Gastroesophageal sphincter (tissue), 4 donors: Measurements from ENCODE around the gene LMOD3. TPM values are rescaled to one million over a fixed set of nuclear protein-coding genes. Genes with fewer than 3 reads are reported as not detected.

Experiments used
- ATAC-seq: fragments of 150-250 bp; one replicate; pipeline ENCODE4 v1.9.1; 2016; ENCODE audit warnings: mild to moderate bottlenecking, moderate library complexity
- H3K27ac ChIP-seq, 4 donors: fragments of 200-600 bp; sonication (generic) in 3 of 4; 1 replicate in 3 of 4; 2 replicates in 1 of 4; pipeline ENCODE4 v1.5.1; 2016 to 2019
- H3K27me3 ChIP-seq: fragments of 200-600 bp; sonication (generic); one replicate; pipeline ENCODE4 v1.5.1; 2019
- H3K36me3 ChIP-seq, 2 donors: fragments of 200-600 bp; sonication (generic); one replicate each; pipeline ENCODE4 v1.5.1; 2019; ENCODE audit warnings: control low read depth in 1 of 2
- H3K4me1 ChIP-seq, 3 donors: fragments of 200-600 bp; sonication (generic); 1 replicate in 2 of 3; 2 replicates in 1 of 3; pipeline ENCODE4 v1.5.1; 2016 to 2019; ENCODE audit warnings: control low read depth in 2 of 3
- H3K4me3 ChIP-seq, 2 donors: fragments of 200-600 bp; sonication (generic); one replicate each; pipeline ENCODE4 v1.5.1; 2019; ENCODE audit warnings: mild to moderate bottlenecking in 1 of 2, moderate library complexity in 1 of 2
- H3K9me3 ChIP-seq, 3 donors: fragments of 200-600 bp; sonication (generic); one replicate each; pipeline ENCODE4 v1.5.1; 2017 to 2019; ENCODE audit warnings: control low read depth in 2 of 3
- EP300 ChIP-seq: sonication (generic); formaldehyde crosslinking; IDR thresholded peaks from one replicate; pipeline ENCODE4 v1.6.1; 2017; ENCODE audit warnings: antibody characterized with exemption, mild to moderate bottlenecking
- POLR2A ChIP-seq, 2 donors: fragments of 450-650 bp; IDR thresholded peaks; one replicate each; pipeline ENCODE4 v1.6.1; 2017; ENCODE audit warnings: antibody characterized with exemption in 2 of 2, mild to moderate bottlenecking in 2 of 2, moderate library complexity in 1 of 2
- POLR2AphosphoS5 ChIP-seq: sonication (generic); formaldehyde crosslinking; IDR thresholded peaks from one replicate; pipeline ENCODE4 v1.6.1; 2017; ENCODE audit warnings: antibody characterized with exemption
- WGBS, 2 donors: methylation state at CpG; one replicate each; pipeline ENCODE4 v1.1.5; 2018; ENCODE audit warnings: low coverage in 1 of 2; 5-methylcytosine and 5-hydroxymethylcytosine counted together
- total RNA-seq, 4 donors: library from RNA; depleted of rRNA; stranded (reverse); fragments of >200 nt; gene quantifications; one replicate each; pipeline ENCODE4 v1.1.0, GENCODE V29; 2016
- TF ChIP-seq, protein P1 (sequence below), 4 experiments: fragments of 200-600 bp in 2 of 4; fragments of 450-650 bp in 2 of 4; sonication (generic) in 1 of 4; IDR thresholded peaks; one replicate each; pipeline ENCODE4 v1.5.1; 2017 to 2019; ENCODE audit warnings: antibody characterized with exemption in 4 of 4, mild to moderate bottlenecking in 2 of 4, moderate library complexity in 2 of 4

The LMOD3 gene
- total RNA-seq, 4 donors from 2014 or later = 0.99 to 4.0 (median 2.6) TPM

DNA sequence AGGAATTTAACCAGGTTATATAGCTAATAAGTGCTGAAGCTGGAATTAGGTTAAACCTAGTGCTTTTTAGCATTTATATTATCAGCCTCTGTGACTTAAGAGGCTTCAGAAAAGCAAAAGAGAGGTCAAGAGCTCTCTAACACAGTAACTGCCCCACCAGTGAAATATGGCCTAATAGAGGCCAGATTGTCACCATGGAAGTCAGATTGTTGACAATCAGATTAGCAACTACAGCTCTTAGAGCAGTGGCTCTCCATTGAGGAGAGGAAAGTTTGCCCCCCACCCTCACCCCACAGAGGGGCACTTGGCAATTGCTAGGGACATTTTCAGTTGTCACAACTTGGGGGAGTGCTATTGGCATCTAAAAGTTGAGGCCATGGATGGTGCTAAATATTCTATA, 23.3 kb upstream of the LMOD3 start:
- no peaks in the 10 kb centered on the region for H3K36me3 ChIP-seq
- no peaks in the 10 kb centered on the region for H3K27me3 ChIP-seq
- no peak overlapping the region for H3K4me3 ChIP-seq
- no peak overlapping the region for H3K27ac ChIP-seq
- ATAC-seq = no peak
- no peak for TF ChIP-seq POLR2AphosphoS5
- peaks cover 0 to 11% (median 0%) of the 10 kb centered on the region in 3 donors for H3K4me1 ChIP-seq
- H3K9me3 ChIP-seq = no peaks in the 10 kb centered on the region

DNA sequence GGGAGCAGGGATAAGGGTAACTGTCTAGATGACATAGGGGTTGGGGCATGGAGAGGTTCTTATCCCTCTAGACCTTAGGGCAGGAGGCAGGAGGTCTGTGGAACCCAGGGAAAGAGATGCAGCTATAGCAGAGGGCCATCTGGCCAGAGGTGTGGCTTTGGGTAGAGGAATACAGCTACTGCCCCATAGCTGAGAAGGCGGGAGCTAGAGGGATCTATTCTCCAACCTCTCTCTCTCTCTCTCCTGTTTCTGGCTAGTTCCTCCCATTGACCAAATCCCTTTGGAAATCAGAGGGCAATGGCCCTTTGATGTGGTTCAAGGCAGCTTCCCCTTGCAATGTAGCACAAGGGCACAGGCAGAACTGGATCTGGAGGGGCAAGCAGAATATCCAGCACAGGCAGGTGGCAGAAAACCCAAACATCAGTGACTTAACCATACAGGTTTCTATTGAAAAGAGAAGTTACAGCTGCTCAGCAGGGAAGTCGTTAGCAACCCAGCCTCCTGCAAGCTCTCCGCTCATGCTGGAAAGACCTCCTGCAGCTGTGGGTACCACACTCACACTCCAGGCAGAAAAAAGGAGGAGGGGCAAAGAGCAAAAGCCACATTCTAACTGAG, 22.3 kb upstream of the LMOD3 start:
- Histone ChIP-seq H3K36me3 (no peaks in the 10 kb centered on the region), H3K27ac (no peak overlapping the region), H3K4me1 (peaks cover 0 to 11% (median 0%) of the 10 kb centered on the region in 3 donors), H3K27me3 (no peaks in the 10 kb centered on the region), H3K9me3 (no peaks in the 10 kb centered on the region), H3K4me3 (no peak overlapping the region)
- 73 to 100% methylated on average over 1 to 2 of the region's 3 CpGs for WGBS, 2 donors
- no peak for TF ChIP-seq EP300
- TF ChIP-seq POLR2A (IDR thresholded peaks at IDR 0.05) = no peak
- TF ChIP-seq, protein P1, sequence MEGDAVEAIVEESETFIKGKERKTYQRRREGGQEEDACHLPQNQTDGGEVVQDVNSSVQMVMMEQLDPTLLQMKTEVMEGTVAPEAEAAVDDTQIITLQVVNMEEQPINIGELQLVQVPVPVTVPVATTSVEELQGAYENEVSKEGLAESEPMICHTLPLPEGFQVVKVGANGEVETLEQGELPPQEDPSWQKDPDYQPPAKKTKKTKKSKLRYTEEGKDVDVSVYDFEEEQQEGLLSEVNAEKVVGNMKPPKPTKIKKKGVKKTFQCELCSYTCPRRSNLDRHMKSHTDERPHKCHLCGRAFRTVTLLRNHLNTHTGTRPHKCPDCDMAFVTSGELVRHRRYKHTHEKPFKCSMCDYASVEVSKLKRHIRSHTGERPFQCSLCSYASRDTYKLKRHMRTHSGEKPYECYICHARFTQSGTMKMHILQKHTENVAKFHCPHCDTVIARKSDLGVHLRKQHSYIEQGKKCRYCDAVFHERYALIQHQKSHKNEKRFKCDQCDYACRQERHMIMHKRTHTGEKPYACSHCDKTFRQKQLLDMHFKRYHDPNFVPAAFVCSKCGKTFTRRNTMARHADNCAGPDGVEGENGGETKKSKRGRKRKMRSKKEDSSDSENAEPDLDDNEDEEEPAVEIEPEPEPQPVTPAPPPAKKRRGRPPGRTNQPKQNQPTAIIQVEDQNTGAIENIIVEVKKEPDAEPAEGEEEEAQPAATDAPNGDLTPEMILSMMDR (IDR thresholded peaks at IDR 0.05) = no peak
- no peak for TF ChIP-seq POLR2AphosphoS5
- ATAC-seq = no peak

DNA sequence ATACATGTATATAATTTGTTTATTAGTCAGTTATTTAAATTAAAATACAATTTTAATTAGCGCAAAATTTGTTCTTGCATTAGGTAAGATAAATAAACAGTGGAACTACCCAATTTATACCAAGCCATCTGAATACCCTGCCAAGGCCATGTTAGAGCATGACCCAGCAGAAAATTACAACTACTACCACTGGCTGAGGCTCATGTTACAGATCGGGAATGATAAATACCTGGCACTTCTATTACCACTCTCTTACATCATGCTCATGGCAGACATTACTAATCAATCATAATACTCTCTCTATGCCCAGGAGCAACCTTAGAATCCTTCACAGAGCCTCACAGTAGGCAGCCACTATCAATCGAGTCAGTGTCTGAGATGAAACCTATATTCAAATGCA, 21.2 kb upstream of the LMOD3 start:
- 68 to 86% methylated on average over 3 of the region's 3 CpGs for WGBS, 2 donors
- no peak for ATAC-seq
- no peak overlapping the region for H3K27ac ChIP-seq

DNA sequence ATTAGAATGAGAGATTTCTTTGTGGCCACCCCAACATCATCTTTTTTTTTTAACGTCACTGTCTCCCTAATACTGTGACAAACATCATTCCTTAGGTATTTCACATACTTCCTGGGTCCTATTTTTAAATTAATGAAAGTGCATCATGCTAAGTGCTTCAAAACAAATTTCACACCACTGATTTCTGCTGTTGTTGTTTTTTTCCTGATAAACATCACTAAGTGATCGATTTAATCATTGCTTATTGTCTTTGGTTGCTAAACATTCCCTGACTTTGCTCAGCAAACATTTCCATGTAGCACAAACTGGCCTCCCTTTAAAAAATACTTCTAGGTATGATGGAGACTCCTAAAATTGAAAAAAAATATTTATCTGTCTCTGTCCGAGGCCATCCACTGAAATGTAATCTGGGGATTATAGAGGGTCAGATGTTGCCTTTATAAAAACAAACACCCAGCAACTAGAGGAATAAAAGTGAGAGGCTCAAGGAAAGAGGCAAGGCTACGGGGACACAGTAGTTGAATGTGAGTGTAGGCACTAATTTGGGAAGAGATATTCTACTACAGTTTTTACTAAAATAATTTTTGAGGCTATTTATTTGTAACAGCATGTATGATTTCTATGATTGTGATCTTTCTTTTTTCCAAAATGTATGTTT, 20.5 kb upstream of the LMOD3 start:
- TF ChIP-seq POLR2A (IDR thresholded peaks at IDR 0.05) = no peak
- TF ChIP-seq, protein P1 (IDR thresholded peaks at IDR 0.05) = no peak
- no peak for TF ChIP-seq POLR2AphosphoS5
- no peak for TF ChIP-seq EP300
- H3K9me3 ChIP-seq = no peaks in the 10 kb centered on the region
- peaks cover 0 to 11% (median 0%) of the 10 kb centered on the region in 3 donors for H3K4me1 ChIP-seq
- no peak overlapping the region for H3K27ac ChIP-seq
- H3K36me3 ChIP-seq = no peaks in the 10 kb centered on the region
- H3K4me3 ChIP-seq = no peak overlapping the region
- ATAC-seq = no peak
- WGBS, 2 donors = 27 to 70% methylated on average over 4 of the region's 4 CpGs
- no peaks in the 10 kb centered on the region for H3K27me3 ChIP-seq

More for the DNA sequence above, 21.2 kb upstream of the LMOD3 start:
- Histone ChIP-seq H3K36me3 (no peaks in the 10 kb centered on the region), H3K4me3 (no peak overlapping the region), H3K27me3 (no peaks in the 10 kb centered on the region), H3K9me3 (no peaks in the 10 kb centered on the region), H3K4me1 (peaks cover 0 to 11% (median 0%) of the 10 kb centered on the region in 3 donors)
- TF ChIP-seq EP300 (no peak), POLR2AphosphoS5 (no peak), POLR2A (IDR thresholded peaks at IDR 0.05) (no peak)
- TF ChIP-seq, protein P1 (IDR thresholded peaks at IDR 0.05) = no peak

DNA sequence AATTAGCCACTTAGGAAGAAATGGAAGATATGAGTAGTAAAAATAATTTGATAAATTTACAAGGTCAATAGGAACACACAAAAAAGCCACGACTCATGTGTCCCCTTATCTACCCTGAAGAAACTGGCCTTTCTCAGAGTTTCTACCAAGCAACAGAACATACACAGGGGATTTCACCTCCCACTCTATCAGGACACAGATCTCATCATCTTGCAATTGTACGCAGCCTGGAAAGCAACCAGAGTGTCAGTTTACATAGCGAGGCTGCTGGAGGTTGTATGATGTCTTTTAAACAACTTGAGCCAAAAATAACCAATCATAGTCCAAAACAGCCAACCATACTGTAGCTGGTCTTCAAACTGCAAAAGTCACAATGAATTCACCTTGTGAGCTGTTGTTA, 19.7 kb upstream of the LMOD3 start:
- 16 to 23% methylated on average over 3 of the region's 3 CpGs for WGBS, 2 donors
- no peak for TF ChIP-seq POLR2A (IDR thresholded peaks at IDR 0.05)
- no peak for TF ChIP-seq EP300
- no peak for TF ChIP-seq POLR2AphosphoS5
- TF ChIP-seq, protein P1 (IDR thresholded peaks at IDR 0.05) = no peak
- Histone ChIP-seq H3K27me3 (no peaks in the 10 kb centered on the region), H3K4me1 (peaks cover 0 to 11% (median 0%) of the 10 kb centered on the region in 3 donors), H3K36me3 (no peaks in the 10 kb centered on the region), H3K9me3 (no peaks in the 10 kb centered on the region), H3K4me3 (no peak overlapping the region), H3K27ac (peak overlapping the region in 1 of 4 donors; percentile 34)
- no peak for ATAC-seq
